Body of pancreas (tissue), 4 donors: ENCODE data around the gene VMP1.

Source experiments
- CTCF ChIP-seq, 7 experiments: fragments of 450-650 bp in 4 of 7; fragments of 200-600 bp in 3 of 7; sonication (generic) in 3 of 7; IDR thresholded peaks; one replicate each; pipeline ENCODE4 v1.5.1; 2016 to 2019; ENCODE audit warnings: antibody characterized with exemption in 7 of 7
- POLR2A ChIP-seq, 3 donors: fragments of 450-650 bp; IDR thresholded peaks; one replicate each; pipeline ENCODE4 v1.6.1; 2016; ENCODE audit warnings: antibody characterized with exemption in 3 of 3, mild to moderate bottlenecking in 2 of 3

DNA sequence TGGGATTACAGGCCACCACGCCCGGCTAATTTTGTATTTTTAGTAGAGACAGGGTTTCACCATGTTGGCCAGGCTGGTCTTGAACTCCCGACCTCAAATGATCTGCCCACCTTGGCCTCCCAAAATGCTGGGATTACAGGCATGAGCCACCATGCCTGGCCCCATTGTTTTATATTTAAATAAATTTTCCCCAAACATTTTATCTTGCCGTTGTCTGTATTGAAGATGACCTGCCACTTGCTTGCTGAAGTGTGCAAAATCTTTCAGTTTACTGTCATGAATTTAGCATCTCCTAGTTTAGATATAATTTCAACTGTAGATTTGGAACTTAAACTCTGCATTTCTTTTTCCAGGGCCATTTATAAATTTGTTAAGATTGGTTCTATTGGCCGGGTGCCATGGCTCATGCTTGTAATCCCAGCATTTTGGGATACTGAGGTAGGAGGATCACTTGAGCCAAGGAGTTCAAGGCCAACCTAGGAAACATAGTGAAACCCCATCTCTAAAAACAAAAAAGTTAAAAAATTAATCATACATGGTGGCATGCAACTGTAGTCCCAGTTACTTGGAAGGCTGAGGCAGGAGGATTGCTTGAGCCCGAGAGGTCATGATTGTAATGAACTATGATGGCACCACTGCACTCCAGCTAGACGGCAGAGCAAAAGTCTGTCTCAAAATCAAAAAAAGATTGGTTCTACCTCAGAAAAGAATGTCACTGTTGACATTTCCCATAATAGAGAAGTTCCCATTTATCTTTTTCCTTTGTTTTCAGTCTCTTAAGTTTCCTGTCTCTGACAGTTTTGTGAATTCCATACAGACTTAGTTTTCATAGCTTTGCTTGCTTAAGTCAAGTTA, 84.4 kb downstream of the VMP1 start:
- TF ChIP-seq CTCF (IDR thresholded peaks at IDR 0.05) (no peak), POLR2A (IDR thresholded peaks at IDR 0.05) (no peak)
